Endothelial cell (in vitro differentiated cells): ENCODE data around the gene PMEL. TPM values are rescaled to one million over a fixed set of nuclear protein-coding genes. Genes with fewer than 3 reads are reported as not detected.
A peak's percentile ranks its signal among the peaks of the same experiment; 100 is the strongest.

ENCODE experiments used
- DNase-seq: peaks from one replicate; pipeline ENCODE4 v3.0.0; 2021; ENCODE audit warnings: low spot score
- H3K27ac Mint-ChIP-seq: one replicate; pipeline ENCODE4 v1.8.0; 2021; ENCODE audit warnings: mixed read lengths, inconsistent platforms; ENCODE audit not compliant: unreplicated experiment
- H3K27me3 Mint-ChIP-seq: one replicate; pipeline ENCODE4 v1.8.0; 2021; ENCODE audit warnings: mild to moderate bottlenecking, moderate library complexity, mixed read lengths, inconsistent platforms; ENCODE audit not compliant: unreplicated experiment
- H3K36me3 Mint-ChIP-seq: one replicate; pipeline ENCODE4 v1.8.0; 2021; ENCODE audit warnings: mild to moderate bottlenecking, low read depth, mixed read lengths, inconsistent platforms; ENCODE audit not compliant: unreplicated experiment
- H3K4me1 Mint-ChIP-seq: one replicate; pipeline ENCODE4 v1.8.0; 2021; ENCODE audit warnings: mild to moderate bottlenecking, mixed read lengths, inconsistent platforms; ENCODE audit not compliant: unreplicated experiment
- H3K4me3 Mint-ChIP-seq: one replicate; pipeline ENCODE4 v1.8.0; 2021; ENCODE audit warnings: mild to moderate bottlenecking, mixed read lengths, inconsistent platforms; ENCODE audit not compliant: unreplicated experiment
- H3K9me3 Mint-ChIP-seq: one replicate; pipeline ENCODE4 v1.8.0; 2021; ENCODE audit warnings: mixed read lengths, inconsistent platforms; ENCODE audit not compliant: unreplicated experiment
- total RNA-seq: library from RNA; stranded (reverse); fragmentation: NEBNext Ultra II Directional; extraction: Animal tissue kit (Norgen Biotek cat#: 25700); gene quantifications from one replicate; pipeline ENCODE4 v1.2.1, GENCODE V29; 2021; ENCODE audit not compliant: unreplicated experiment
- TF ChIP-seq, protein P1 (sequence below): fragments of 200-600 bp; sonication (generic); IDR thresholded peaks from one replicate; pipeline ENCODE4 v1.5.0; 2021; ENCODE audit warnings: antibody characterized with exemption; ENCODE audit not compliant: unreplicated experiment

PMEL gene
- total RNA-seq, 1 donor from 2014 or later: 136 TPM

DNA sequence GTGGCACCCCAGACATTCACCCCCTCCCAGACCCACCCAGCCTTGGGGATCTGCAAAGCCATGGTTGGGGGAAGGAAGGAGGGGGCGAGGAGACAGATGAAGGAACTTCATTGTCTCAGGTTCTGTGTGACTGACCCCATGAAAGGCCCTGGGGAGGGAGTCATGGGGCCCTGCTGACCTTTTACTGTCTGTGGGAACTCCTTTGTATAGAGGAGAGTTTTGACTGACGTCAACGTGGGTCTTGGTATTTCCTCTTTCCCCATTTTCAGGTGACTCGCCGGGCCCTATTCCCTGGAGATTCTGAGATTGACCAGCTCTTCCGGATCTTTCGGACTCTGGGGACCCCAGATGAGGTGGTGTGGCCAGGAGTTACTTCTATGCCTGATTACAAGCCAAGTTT is 4.9 kb upstream of the PMEL start:
- no peak for DNase-seq
- no peaks in the 10 kb centered on the region for H3K9me3 Mint-ChIP-seq
- H3K4me3 Mint-ChIP-seq: no peak overlapping the region
- H3K27ac Mint-ChIP-seq: peak overlapping the region; percentile 57
- peaks cover 6% of the 10 kb centered on the region for H3K27me3 Mint-ChIP-seq
- peaks cover 19% of the 10 kb centered on the region for H3K4me1 Mint-ChIP-seq
- TF ChIP-seq, protein P1, sequence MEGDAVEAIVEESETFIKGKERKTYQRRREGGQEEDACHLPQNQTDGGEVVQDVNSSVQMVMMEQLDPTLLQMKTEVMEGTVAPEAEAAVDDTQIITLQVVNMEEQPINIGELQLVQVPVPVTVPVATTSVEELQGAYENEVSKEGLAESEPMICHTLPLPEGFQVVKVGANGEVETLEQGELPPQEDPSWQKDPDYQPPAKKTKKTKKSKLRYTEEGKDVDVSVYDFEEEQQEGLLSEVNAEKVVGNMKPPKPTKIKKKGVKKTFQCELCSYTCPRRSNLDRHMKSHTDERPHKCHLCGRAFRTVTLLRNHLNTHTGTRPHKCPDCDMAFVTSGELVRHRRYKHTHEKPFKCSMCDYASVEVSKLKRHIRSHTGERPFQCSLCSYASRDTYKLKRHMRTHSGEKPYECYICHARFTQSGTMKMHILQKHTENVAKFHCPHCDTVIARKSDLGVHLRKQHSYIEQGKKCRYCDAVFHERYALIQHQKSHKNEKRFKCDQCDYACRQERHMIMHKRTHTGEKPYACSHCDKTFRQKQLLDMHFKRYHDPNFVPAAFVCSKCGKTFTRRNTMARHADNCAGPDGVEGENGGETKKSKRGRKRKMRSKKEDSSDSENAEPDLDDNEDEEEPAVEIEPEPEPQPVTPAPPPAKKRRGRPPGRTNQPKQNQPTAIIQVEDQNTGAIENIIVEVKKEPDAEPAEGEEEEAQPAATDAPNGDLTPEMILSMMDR: no peak
- H3K36me3 Mint-ChIP-seq: peaks cover 15% of the 10 kb centered on the region

DNA sequence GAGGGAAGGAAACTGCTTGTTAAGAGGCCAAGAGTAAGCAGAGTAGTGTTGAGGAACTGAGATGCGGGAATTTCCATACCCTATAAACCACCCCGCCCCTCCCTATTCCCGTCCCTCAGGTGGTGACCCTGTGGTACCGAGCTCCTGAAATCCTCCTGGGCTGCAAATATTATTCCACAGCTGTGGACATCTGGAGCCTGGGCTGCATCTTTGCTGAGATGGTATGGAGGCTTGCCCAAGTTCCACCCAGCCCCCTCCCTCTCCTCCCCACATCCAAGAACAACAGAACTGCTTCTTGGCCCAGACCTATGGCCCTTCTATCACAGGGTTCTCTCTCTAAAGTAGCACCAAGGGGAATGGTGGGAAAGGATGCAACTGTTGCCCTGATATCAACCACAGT is 3.5 kb upstream of the PMEL start:
- DNase-seq: no peak
- peaks cover 15% of the 10 kb centered on the region for H3K36me3 Mint-ChIP-seq
- H3K4me1 Mint-ChIP-seq: peaks cover 27% of the 10 kb centered on the region
- peak overlapping the region; percentile 74 for H3K4me3 Mint-ChIP-seq
- peaks cover 8% of the 10 kb centered on the region for H3K27me3 Mint-ChIP-seq
- H3K9me3 Mint-ChIP-seq: no peaks in the 10 kb centered on the region
- TF ChIP-seq, protein P1: no peak
- H3K27ac Mint-ChIP-seq: no peak overlapping the region

DNA sequence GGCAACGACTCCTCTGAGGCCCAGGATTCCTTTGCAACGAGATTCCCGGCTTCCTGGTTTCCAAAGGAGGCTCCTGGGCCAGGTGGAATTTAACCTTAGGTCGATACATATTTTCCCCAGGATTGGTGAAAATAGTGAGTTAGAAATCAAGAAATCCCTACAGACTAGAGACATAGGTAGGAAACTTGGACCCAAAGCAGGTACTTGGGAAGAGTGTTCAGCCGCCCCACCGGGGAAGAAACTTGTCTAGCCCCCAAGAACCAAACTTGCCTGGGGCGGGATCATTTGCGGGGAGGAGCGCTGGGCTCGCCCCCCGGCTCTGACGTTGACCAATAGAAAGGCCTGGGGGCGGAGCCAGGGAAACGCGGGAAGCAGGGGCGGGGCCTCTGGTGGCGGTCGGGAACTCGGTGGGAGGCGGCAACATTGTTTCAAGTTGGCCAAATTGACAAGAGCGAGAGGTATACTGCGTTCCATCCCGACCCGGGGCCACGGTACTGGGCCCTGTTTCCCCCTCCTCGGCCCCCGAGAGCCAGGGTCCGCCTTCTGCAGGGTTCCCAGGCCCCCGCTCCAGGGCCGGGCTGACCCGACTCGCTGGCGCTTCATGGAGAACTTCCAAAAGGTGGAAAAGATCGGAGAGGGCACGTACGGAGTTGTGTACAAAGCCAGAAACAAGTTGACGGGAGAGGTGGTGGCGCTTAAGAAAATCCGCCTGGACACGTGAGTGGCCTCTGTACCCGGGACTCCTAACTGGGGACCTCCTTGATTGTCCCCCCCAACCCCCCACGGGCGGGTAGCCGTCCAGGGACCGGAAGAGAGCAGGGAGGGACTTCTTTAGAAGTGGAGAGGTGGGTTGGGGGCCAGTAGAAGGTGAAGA is 803 bp upstream of the PMEL start, which contains the start of gene CDK2:
TSS of gene CDK2 (plus strand) at position 423 of the 874 bp plus-strand sequence. CDS start at position 602, 179 bp downstream.
- Mint-ChIP-seq H3K4me1 (peaks cover 32% of the 10 kb centered on the region), H3K27me3 (peaks cover 10% of the 10 kb centered on the region), H3K27ac (peak within 1 kb of the TSS; percentile 89), H3K9me3 (no peaks in the 10 kb centered on the region), H3K36me3 (peaks cover 12% of the 10 kb centered on the region), H3K4me3 (peak within 1 kb of the TSS; percentile 96)
- peak; percentile 92 for DNase-seq
- TF ChIP-seq, protein P1: no peak

DNA sequence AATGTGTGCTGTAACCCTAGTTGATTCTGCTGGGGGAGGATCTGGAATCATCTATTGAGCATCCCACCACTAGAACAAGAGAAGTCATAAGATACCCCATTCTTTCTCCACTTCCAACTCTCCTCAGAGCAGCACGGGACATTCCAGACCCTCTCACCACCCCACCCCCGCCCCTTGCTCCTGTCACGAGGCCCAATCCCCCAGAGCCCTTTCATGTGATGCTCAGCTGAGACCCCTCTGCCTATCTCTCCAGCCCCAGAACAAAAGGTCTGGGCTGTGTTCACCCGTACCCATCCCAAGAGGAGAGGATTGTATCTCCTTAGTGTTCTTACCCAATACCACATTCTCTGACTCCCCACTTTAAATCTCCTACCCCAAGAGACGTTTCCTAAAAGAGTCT is 602 bp downstream of the PMEL start:
- Mint-ChIP-seq H3K36me3 (peaks cover 8% of the 10 kb centered on the region), H3K9me3 (no peaks in the 10 kb centered on the region), H3K4me1 (peaks cover 30% of the 10 kb centered on the region), H3K27ac (peak overlapping the region; percentile 89), H3K27me3 (peaks cover 10% of the 10 kb centered on the region), H3K4me3 (peak overlapping the region; percentile 96)
- no peak for DNase-seq
- TF ChIP-seq, protein P1: no peak

DNA sequence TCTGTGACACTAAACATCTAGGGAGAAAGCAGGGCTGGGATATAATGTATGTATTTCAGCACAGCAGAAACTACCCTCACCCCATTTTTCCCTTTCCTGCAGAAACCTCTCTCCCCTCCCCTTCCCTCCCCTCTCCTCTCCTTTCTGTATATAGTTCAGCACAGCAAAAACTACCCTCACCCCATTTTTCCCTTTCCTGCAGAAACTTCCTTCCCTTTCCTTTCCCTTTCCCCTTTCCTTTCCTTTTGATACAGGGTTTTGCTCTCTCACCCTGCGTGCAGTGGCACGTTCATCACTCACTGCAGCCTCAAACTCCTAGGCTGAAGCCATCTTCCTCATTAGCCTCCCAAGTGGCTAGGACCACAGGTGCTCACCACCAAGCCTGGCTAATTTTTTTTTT is 2.1 kb downstream of the PMEL start:
- DNase-seq: no peak
- H3K27me3 Mint-ChIP-seq: peaks cover 10% of the 10 kb centered on the region
- TF ChIP-seq, protein P1: no peak
- no peaks in the 10 kb centered on the region for H3K9me3 Mint-ChIP-seq
- H3K27ac Mint-ChIP-seq: peak overlapping the region; percentile 70
- peaks cover 4% of the 10 kb centered on the region for H3K36me3 Mint-ChIP-seq
- peak overlapping the region; percentile 12 for H3K4me3 Mint-ChIP-seq
- H3K4me1 Mint-ChIP-seq: peaks cover 30% of the 10 kb centered on the region
